HEK293T (cell line): ENCODE data around the gene GIPC2.
"Not testable (repeated sequence)": the region's sequence is repeated elsewhere in the genome, so short reads cannot be mapped to it uniquely, and the experiment has no call there.

Source experiments
- CTCF ChIA-PET: fragments of 350-600 bp; formaldehyde crosslinking; extraction: SDS; loops from one replicate; lab custom pipeline; 2021; ENCODE audit warnings: antibody characterized with exemption, inconsistent platforms; lab: Yijun Ruan, JAX
- POLR2A ChIA-PET: fragments of 350-600 bp; formaldehyde crosslinking; extraction: SDS; loops from one replicate; lab custom pipeline; 2020; ENCODE audit warnings: antibody characterized with exemption, inconsistent platforms; lab: Yijun Ruan, JAX
- DNase-seq: peaks from one replicate; pipeline ENCODE4 v3.0.0; 2012; ENCODE audit warnings: mixed read lengths; ENCODE audit errors: extremely low spot score
- ARNT ChIP-seq: fragments of 450-650 bp; IDR thresholded peaks from 2 replicates; pipeline ENCODE4 v1.6.1; 2017; ENCODE audit warnings: mild to moderate bottlenecking
- BHLHE40 ChIP-seq: fragments of 450-650 bp; IDR thresholded peaks from 2 replicates; pipeline ENCODE4 v1.6.1; 2016; ENCODE audit warnings: mild to moderate bottlenecking, moderate library complexity, borderline replicate concordance
- CTBP1 ChIP-seq: fragments of 450-650 bp; IDR thresholded peaks from 2 replicates; pipeline ENCODE4 v1.6.1; 2016; ENCODE audit warnings: borderline replicate concordance
- ELF4 ChIP-seq: fragments of 450-650 bp; IDR thresholded peaks from 2 replicates; pipeline ENCODE4 v1.6.1; 2017; ENCODE audit warnings: antibody characterized with exemption
- FOXA1 ChIP-seq: fragments of 450-650 bp; IDR thresholded peaks from 2 replicates; pipeline ENCODE4 v1.6.1; 2016; ENCODE audit warnings: mild to moderate bottlenecking
- FOXK2 ChIP-seq: fragments of 450-650 bp; IDR thresholded peaks from 2 replicates; pipeline ENCODE4 v1.6.1; 2016; ENCODE audit warnings: mild to moderate bottlenecking
- FOXM1 ChIP-seq: fragments of 450-650 bp; IDR thresholded peaks from 2 replicates; pipeline ENCODE4 v1.6.1; 2017; ENCODE audit warnings: mild to moderate bottlenecking, borderline replicate concordance
- HDGF ChIP-seq: fragments of 450-650 bp; IDR thresholded peaks from 2 replicates; pipeline ENCODE4 v1.6.1; 2017; ENCODE audit warnings: antibody characterized with exemption, borderline replicate concordance
- L3MBTL2 ChIP-seq: fragments of 450-650 bp; conservative IDR thresholded peaks from 2 replicates; pipeline ENCODE4 v1.6.1; 2016; ENCODE audit warnings: mild to moderate bottlenecking
- LEF1 ChIP-seq: fragments of 450-650 bp; IDR thresholded peaks from 2 replicates; pipeline ENCODE4 v1.6.1; 2017; ENCODE audit warnings: mild to moderate bottlenecking, borderline replicate concordance
- NFRKB ChIP-seq: fragments of 450-650 bp; IDR thresholded peaks from 2 replicates; pipeline ENCODE4 v1.6.1; 2016; ENCODE audit warnings: mild to moderate bottlenecking, moderate library complexity
- SP1 ChIP-seq: fragments of 450-650 bp; IDR thresholded peaks from 2 replicates; pipeline ENCODE4 v1.6.1; 2017
- SUZ12 ChIP-seq: fragments of 450-650 bp; IDR thresholded peaks from 2 replicates; pipeline ENCODE4 v1.6.1; 2016; ENCODE audit warnings: mild to moderate bottlenecking
- TARDBP ChIP-seq: fragments of 450-650 bp; IDR thresholded peaks from 2 replicates; pipeline ENCODE4 v1.6.1; 2016
- ZNF384 ChIP-seq: fragments of 450-650 bp; IDR thresholded peaks from 2 replicates; pipeline ENCODE4 v1.6.1; 2016
- TF ChIP-seq, protein P1 (sequence below): fragments of 450-650 bp; IDR thresholded peaks from 2 replicates; pipeline ENCODE4 v1.6.1; 2016

The GIPC2 gene

DNA sequence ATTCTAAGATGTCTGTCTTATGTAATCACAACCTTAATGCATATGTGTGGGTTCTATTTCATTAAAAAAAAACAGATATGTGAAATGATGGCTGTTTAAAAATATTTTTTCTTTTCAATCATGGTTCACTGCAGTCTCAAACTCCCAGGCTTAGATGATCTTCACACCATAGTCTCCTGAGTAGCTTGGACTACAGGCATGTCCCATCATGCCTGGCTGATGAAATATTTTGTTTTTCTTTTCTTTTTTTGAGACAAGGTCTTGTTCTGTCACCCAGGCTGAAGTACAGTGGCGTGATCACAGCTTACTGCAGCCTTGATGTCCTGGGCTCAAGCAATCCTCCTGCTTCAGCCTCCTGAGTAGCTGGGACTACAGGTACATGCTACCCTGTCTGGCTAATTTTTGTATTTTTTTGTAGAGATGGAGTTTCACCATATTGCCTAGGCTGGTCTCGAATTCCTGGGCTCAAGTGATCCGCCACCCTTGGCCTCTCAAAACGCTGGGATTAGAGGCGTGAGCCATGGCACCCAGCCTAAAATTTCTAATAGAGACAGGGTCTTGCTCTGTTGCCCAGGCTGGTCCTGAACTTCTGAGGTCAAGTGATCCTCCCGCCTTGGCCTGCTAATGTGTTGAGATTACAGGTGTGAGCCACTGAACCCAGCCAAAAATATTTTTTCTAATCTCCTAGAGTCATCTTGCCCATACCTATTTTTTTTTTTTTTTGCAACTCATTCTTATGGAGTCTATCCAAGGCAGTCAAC lies 67.6 kb downstream of the GIPC2 start:
- POLR2A ChIA-PET = interaction anchor here (1.0 to 1.6 kb wide), 2 partner anchors 134 to 135 kb away, joined by 3 to 7 read pairs; partner anchors contain the start of gene FUBP1
- no peak for DNase-seq
- TF ChIP-seq TARDBP (no peak), FOXK2 (no peak), SUZ12 (no peak), BHLHE40 (no peak), NFRKB (no peak), SP1 (no peak)
- CTCF ChIA-PET = interaction anchor here (0.6 to 1.4 kb wide), 5 partner anchors 9 to 291 kb away, joined by 3 to 5 read pairs (median 4); no protein-coding TSS in a partner anchor

DNA sequence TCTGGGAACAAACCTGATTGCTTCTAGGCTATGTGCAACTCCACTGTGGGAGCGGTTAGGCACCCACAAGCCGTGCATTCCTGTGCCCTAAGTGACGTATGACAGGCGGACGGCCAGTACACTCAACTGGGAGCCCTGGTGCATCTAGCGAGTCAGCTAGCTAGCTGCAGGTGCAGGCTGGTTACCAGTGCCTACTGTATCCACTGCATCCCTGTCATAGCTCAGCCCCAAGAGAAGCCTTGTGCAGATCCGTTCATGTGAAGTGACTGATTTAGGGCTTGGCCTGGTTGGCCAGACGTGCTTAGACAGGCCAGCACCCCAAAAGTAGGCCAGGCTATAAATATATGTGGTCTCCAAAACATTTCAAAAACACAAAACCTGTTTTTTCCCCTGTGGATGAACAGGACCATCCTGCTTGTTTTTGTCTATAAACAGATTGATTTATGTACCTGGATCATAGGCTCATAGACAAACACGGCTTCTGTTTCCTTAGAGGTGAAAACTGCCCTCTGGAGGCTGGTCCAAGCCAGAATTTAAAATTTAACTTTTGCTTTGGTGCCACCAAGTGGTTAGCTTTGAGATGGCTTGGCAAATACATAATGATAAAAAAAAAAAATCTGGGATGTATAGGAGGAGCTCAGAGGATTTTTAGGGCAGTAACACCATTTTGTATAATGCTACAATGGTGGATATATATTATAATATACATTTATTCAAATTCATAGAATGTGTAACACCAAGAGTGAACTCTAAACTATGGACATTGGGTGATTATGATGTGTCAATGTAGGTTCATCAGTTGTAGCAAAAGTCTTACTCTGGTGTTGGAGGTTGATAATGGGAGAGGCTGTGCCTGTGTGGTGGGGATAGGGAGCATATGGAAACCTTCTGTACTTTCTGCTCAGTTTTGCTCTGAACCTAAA lies 68.5 kb downstream of the GIPC2 start:
- ChIA-PET CTCF (interaction anchor here (0.5 to 1.4 kb wide), 16 partner anchors 10 to 357 kb away, joined by 3 to 7 read pairs (median 4); partner anchors contain the start of gene FUBP1), POLR2A (interaction anchor here (1.6 kb wide), 1 partner anchor 136 kb away, joined by 7 read pairs; the partner anchor contains the start of gene FUBP1)
- TF ChIP-seq ZNF384 = peak; percentile 95
- TF ChIP-seq, protein P1, sequence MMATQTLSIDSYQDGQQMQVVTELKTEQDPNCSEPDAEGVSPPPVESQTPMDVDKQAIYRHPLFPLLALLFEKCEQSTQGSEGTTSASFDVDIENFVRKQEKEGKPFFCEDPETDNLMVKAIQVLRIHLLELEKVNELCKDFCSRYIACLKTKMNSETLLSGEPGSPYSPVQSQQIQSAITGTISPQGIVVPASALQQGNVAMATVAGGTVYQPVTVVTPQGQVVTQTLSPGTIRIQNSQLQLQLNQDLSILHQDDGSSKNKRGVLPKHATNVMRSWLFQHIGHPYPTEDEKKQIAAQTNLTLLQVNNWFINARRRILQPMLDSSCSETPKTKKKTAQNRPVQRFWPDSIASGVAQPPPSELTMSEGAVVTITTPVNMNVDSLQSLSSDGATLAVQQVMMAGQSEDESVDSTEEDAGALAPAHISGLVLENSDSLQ = peak; percentile 90
- no peak for TF ChIP-seq ELF4
- TF ChIP-seq SP1 = peak; percentile 80
- TF ChIP-seq SUZ12 = no peak
- TF ChIP-seq TARDBP = no peak
- no peak for TF ChIP-seq L3MBTL2
- 0 out of 2 replicates have a peak, but pooled peaks have one; percentile 28 for TF ChIP-seq HDGF
- TF ChIP-seq FOXA1 = no peak
- TF ChIP-seq BHLHE40 = no peak
- peak; percentile 9; the same call in 1 of the 2 replicates for TF ChIP-seq FOXM1
- no peak for TF ChIP-seq ARNT
- TF ChIP-seq LEF1 = no peak
- TF ChIP-seq FOXK2 = no peak
- no peak for TF ChIP-seq CTBP1
- TF ChIP-seq NFRKB = no peak
- DNase-seq = peak; percentile 83

DNA sequence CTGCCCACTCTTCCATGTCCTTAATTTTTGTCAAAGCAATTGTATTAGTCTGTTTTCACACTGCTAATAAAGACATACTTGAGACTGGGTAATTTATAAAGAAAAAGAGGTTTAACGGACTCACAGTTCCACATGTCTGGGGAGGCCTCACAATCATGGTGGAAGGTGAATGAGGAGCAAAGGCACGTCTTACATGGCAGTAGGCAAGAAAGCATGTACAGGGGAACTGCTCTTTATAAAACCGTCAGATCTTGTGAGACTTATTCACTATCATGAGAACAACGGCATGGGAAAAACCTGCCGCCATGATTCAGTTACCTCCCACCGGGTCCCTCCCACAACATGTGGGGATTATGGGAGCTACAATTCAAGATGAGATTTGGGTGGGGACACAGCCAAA lies 74.7 kb downstream of the GIPC2 start:
- DNase-seq, CTCF ChIA-PET, POLR2A ChIA-PET: not testable (repeated sequence)

DNA sequence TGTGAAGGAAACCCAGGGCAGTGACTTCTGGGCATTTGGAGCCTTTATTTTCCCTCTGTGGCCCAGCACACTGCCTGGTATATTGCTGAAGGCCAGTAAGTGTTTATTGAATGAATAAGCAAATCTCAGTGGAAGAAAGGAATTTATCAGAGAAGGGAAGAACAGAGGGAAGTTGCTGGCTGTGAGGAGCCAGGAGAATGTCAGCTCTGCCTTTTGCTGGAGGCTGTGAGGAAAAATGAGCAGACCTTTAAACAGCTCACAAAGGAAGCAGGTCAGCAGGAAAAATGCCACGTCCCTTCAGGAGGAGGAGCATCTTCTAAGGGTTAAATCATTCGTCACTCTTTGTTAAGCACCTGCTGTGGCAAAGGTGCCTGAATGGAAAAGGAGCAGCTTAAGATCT lies 75.9 kb downstream of the GIPC2 start:
- DNase-seq = no peak
- no peak for TF ChIP-seq FOXM1
- TF ChIP-seq HDGF = no peak
- no peak for TF ChIP-seq FOXA1
- no peak for TF ChIP-seq SUZ12
- no peak for TF ChIP-seq ELF4
- TF ChIP-seq CTBP1 = no peak
- no peak for TF ChIP-seq NFRKB
- TF ChIP-seq, protein P1 = no peak
- no peak for TF ChIP-seq SP1
- no peak for TF ChIP-seq LEF1
- TF ChIP-seq L3MBTL2 = no peak
- no peak for TF ChIP-seq TARDBP
- no peak for TF ChIP-seq ZNF384
- TF ChIP-seq ARNT = no peak
- no peak for TF ChIP-seq FOXK2
- TF ChIP-seq BHLHE40 = no peak
- ChIA-PET CTCF (interaction anchor here (0.6 kb wide), 1 partner anchor 8 kb away, joined by 6 read pairs; no protein-coding TSS in a partner anchor), POLR2A (no interaction called here)

GRCh38 chr1:78122389-78122788 lies 76.6 kb downstream of the GIPC2 start:
- ChIA-PET CTCF (no interaction called here), POLR2A (no interaction called here)
- no peak for TF ChIP-seq FOXK2
- TF ChIP-seq HDGF = no peak
- TF ChIP-seq NFRKB = no peak

DNA sequence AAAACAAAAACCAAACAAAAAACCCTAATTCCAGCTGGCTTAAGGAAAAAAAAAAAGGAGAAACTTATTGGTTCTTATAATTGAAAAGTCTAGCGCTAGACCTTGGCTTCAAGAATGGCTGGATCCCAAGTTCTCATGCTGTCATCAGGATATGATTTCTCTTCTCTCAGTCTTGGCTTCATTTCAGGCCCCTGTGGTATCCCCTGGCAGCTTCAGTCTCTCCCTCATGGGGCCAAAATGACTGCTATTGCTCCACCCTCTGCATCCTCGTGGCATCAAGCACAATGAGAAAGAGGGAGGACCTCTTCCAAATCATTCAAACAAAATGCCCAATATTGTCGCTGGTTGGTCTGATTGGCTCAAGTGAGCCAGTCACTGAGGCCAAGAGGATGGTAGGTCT lies 80.7 kb downstream of the GIPC2 start:
- no peak for TF ChIP-seq HDGF
- no peak for TF ChIP-seq FOXK2
- no peak for TF ChIP-seq ELF4
- TF ChIP-seq FOXM1 = no peak
- DNase-seq = no peak
- POLR2A ChIA-PET = no interaction called here
- CTCF ChIA-PET = no interaction called here

More at GRCh38 chr1:78122389-78122788, 76.6 kb downstream of the GIPC2 start:
- no peak for DNase-seq
